ENCODE data around the gene NCKAP5. TPM values are rescaled to one million over a fixed set of nuclear protein-coding genes. Genes with fewer than 3 reads are reported as not detected.

The NCKAP5 gene
- total and polyA plus RNA-seq, 2 experiments from 2014 or later: 2.2 to 5.5 TPM

- 48% methylated on average over 5 of the region's 5 CpGs for WGBS (ENCODE audit: low lambda C conversion rate, missing lambda C conversion rate)
- H3K79me2 ChIP-seq: no peaks in the 10 kb centered on the region
- H3K4me3 ChIP-seq: no peak overlapping the region
- H3K9me2 ChIP-seq (replicated peaks; ENCODE audit: insufficient read depth): no peaks in the 10 kb centered on the region
- no peaks in the 10 kb centered on the region for H4K20me1 ChIP-seq (ENCODE audit: insufficient read depth, poor library complexity, severe bottlenecking)
- no peak overlapping the region for H3K27ac ChIP-seq
- H3K4me1 ChIP-seq (ENCODE audit: insufficient read depth): no peaks in the 10 kb centered on the region
- no peaks in the 10 kb centered on the region for H3K9me3 ChIP-seq (ENCODE audit: low read depth)
- no peak overlapping the region for H2AFZ ChIP-seq
- no peak for TF ChIP-seq EZH2 (IDR thresholded peaks at IDR 0.05; ENCODE audit: borderline replicate concordance)
- no peak for TF ChIP-seq EZH2phosphoT487 (IDR thresholded peaks at IDR 0.05; ENCODE audit: low read depth, severe bottlenecking, unreplicated experiment)
- TF ChIP-seq CTCF (IDR thresholded peaks at IDR 0.05; ENCODE audit: poor library complexity): no peak
- H3K36me3 ChIP-seq (replicated peaks; ENCODE audit: insufficient read depth, low read depth): no peaks in the 10 kb centered on the region
- no peak overlapping the region for H3K4me2 ChIP-seq
- DNase-seq (ENCODE audit: low spot score): peak; percentile 64
- no peaks in the 10 kb centered on the region for H3K27me3 ChIP-seq
Measured at GRCh38 chr2:133434959-133435668, 133.1 kb downstream of the NCKAP5 start.

GRCh38 chr2:133433455-133434451, 134.5 kb downstream of the NCKAP5 start:
- H3K4me2 ChIP-seq: no peak overlapping the region
- H3K9me2 ChIP-seq (replicated peaks; ENCODE audit: insufficient read depth): no peaks in the 10 kb centered on the region
- no peaks in the 10 kb centered on the region for H3K27me3 ChIP-seq
- no peaks in the 10 kb centered on the region for H3K9me3 ChIP-seq (ENCODE audit: low read depth)
- H3K4me3 ChIP-seq: no peak overlapping the region
- TF ChIP-seq EZH2 (IDR thresholded peaks at IDR 0.05; ENCODE audit: borderline replicate concordance) (no peak), EZH2phosphoT487 (IDR thresholded peaks at IDR 0.05; ENCODE audit: low read depth, severe bottlenecking, unreplicated experiment) (no peak), CTCF (IDR thresholded peaks at IDR 0.05; ENCODE audit: poor library complexity) (no peak)
- H3K79me2 ChIP-seq: no peaks in the 10 kb centered on the region
- no peaks in the 10 kb centered on the region for H3K36me3 ChIP-seq (replicated peaks; ENCODE audit: insufficient read depth, low read depth)
- WGBS (ENCODE audit: low lambda C conversion rate, missing lambda C conversion rate): 57% methylated on average over 5 of the region's 5 CpGs
- H3K4me1 ChIP-seq (ENCODE audit: insufficient read depth): no peaks in the 10 kb centered on the region
- H4K20me1 ChIP-seq (ENCODE audit: insufficient read depth, poor library complexity, severe bottlenecking): no peaks in the 10 kb centered on the region
- H3K27ac ChIP-seq: no peak overlapping the region
- DNase-seq (ENCODE audit: low spot score): no peak
- H2AFZ ChIP-seq: no peak overlapping the region

GRCh38 chr2:133432778-133433177, 135.5 kb downstream of the NCKAP5 start:
- H3K79me2 ChIP-seq: no peaks in the 10 kb centered on the region
- no peak overlapping the region for H2AFZ ChIP-seq
- H3K36me3 ChIP-seq (replicated peaks; ENCODE audit: insufficient read depth, low read depth): no peaks in the 10 kb centered on the region
- H3K4me2 ChIP-seq: no peak overlapping the region
- no peaks in the 10 kb centered on the region for H3K27me3 ChIP-seq
- no peak for TF ChIP-seq EZH2 (IDR thresholded peaks at IDR 0.05; ENCODE audit: borderline replicate concordance)
- TF ChIP-seq CTCF (IDR thresholded peaks at IDR 0.05; ENCODE audit: poor library complexity): no peak
- TF ChIP-seq EZH2phosphoT487 (IDR thresholded peaks at IDR 0.05; ENCODE audit: low read depth, severe bottlenecking, unreplicated experiment): no peak
- no peaks in the 10 kb centered on the region for H3K9me2 ChIP-seq (replicated peaks; ENCODE audit: insufficient read depth)
- H3K27ac ChIP-seq: no peak overlapping the region
- DNase-seq (ENCODE audit: low spot score): no peak
- no peaks in the 10 kb centered on the region for H4K20me1 ChIP-seq (ENCODE audit: insufficient read depth, poor library complexity, severe bottlenecking)
- no peak overlapping the region for H3K4me3 ChIP-seq
- no peaks in the 10 kb centered on the region for H3K9me3 ChIP-seq (ENCODE audit: low read depth)
- H3K4me1 ChIP-seq (ENCODE audit: insufficient read depth): no peaks in the 10 kb centered on the region
